ENCODE measurements around the gene YAF2. TPM values are rescaled to one million over a fixed set of nuclear protein-coding genes. Genes with fewer than 3 reads are reported as not detected.
A peak's percentile ranks its signal among the peaks of the same experiment; 100 is the strongest.

Gene YAF2
- total RNA-seq, 6 experiments from 2014 or later = 12.8 to 22.3 (median 16.9) TPM

DNA sequence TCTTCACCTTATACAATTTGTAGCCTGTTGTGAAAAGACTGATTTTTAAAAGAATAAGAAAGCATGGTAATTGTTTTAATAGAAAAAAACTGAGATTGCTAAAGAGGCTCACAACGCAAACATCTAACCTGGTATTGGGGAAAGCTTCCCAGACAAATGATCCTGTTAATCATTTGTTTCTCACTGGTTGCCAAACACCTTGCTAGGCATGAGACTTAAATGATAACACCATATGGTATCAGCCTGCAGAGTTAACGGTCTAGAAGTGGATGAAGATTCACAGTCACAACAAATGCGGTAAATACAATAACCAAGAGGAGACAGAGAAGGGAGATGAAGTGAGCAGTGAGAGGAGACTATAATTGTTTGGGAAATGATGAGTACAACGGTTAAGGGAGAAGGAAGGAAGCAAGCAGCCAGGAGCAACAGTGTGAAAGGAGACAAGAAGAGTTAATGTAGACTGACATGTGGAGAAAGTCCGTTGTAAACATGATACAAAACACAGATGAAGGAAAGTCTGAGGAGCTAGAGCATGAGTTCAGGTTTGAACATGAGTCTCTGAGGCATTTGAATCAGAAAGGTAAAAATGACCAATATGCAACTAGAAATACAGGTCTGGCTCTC is 113.2 kb downstream of the YAF2 start:
- intact Hi-C loops (cut with DNase I) = loop anchor here in 1 of 2 donors (5.0 kb wide), 1 partner anchor 207 kb away; no protein-coding TSS in a partner anchor
- Histone ChIP-seq H3K4me3 (no peak overlapping the region), H3K27ac (no peak overlapping the region), H3K4me1 (peaks cover 0 to 20% (median 5%) of the 10 kb centered on the region in 4 donors), H3K27me3 (no peaks in the 10 kb centered on the region), H3K9me3 (no peaks in the 10 kb centered on the region), H3K36me3 (no peaks in the 10 kb centered on the region)
- no peak for DNase-seq
- peak; percentile 83 to 91 (median 86) for ATAC-seq
- 8% methylated on average over 5 of the region's 5 CpGs for WGBS (ENCODE audit: insufficient coverage, low coverage, low lambda C conversion rate, missing lambda C conversion rate)
- TF ChIP-seq POLR2A (IDR thresholded peaks at IDR 0.05) = no peak
- TF ChIP-seq, protein P1, sequence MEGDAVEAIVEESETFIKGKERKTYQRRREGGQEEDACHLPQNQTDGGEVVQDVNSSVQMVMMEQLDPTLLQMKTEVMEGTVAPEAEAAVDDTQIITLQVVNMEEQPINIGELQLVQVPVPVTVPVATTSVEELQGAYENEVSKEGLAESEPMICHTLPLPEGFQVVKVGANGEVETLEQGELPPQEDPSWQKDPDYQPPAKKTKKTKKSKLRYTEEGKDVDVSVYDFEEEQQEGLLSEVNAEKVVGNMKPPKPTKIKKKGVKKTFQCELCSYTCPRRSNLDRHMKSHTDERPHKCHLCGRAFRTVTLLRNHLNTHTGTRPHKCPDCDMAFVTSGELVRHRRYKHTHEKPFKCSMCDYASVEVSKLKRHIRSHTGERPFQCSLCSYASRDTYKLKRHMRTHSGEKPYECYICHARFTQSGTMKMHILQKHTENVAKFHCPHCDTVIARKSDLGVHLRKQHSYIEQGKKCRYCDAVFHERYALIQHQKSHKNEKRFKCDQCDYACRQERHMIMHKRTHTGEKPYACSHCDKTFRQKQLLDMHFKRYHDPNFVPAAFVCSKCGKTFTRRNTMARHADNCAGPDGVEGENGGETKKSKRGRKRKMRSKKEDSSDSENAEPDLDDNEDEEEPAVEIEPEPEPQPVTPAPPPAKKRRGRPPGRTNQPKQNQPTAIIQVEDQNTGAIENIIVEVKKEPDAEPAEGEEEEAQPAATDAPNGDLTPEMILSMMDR (IDR thresholded peaks at IDR 0.05) = no peak

- H3K4me3 ChIP-seq = no peak overlapping the region
- H3K9me3 ChIP-seq = no peaks in the 10 kb centered on the region
- WGBS (ENCODE audit: insufficient coverage, low coverage, low lambda C conversion rate, missing lambda C conversion rate) = 79% methylated on average over 2 of the region's 2 CpGs
- ATAC-seq (no peak), DNase-seq (no peak)
- H3K27me3 ChIP-seq = no peaks in the 10 kb centered on the region
- H3K36me3 ChIP-seq = no peaks in the 10 kb centered on the region
- H3K4me1 ChIP-seq = no peaks in the 10 kb centered on the region
- intact Hi-C loops (cut with DNase I) = no loop called here
- TF ChIP-seq, protein P1 (IDR thresholded peaks at IDR 0.05) = no peak
- TF ChIP-seq POLR2A (IDR thresholded peaks at IDR 0.05) = no peak
- no peak overlapping the region for H3K27ac ChIP-seq
Observed at GRCh38 chr12:42119085-42119633, 118.9 kb downstream of the YAF2 start.

- H3K36me3 ChIP-seq = no peaks in the 10 kb centered on the region
- WGBS (ENCODE audit: insufficient coverage, low coverage, low lambda C conversion rate, missing lambda C conversion rate) = 58% methylated on average over 4 of the region's 5 CpGs
- H3K27ac ChIP-seq = no peak overlapping the region
- intact Hi-C loops (cut with DNase I) = no loop called here
- H3K4me1 ChIP-seq = no peaks in the 10 kb centered on the region
- DNase-seq = no peak
- no peak overlapping the region for H3K4me3 ChIP-seq
- no peaks in the 10 kb centered on the region for H3K27me3 ChIP-seq
- no peak for ATAC-seq
- TF ChIP-seq, protein P1 (IDR thresholded peaks at IDR 0.05) = no peak
- no peak for TF ChIP-seq POLR2A (IDR thresholded peaks at IDR 0.05)
- H3K9me3 ChIP-seq = no peaks in the 10 kb centered on the region
Observed at GRCh38 chr12:42118136-42118879, 119.7 kb downstream of the YAF2 start.

- no peak for ATAC-seq
Observed at GRCh38 chr12:42109031-42109430, 129.0 kb downstream of the YAF2 start.

More at GRCh38 chr12:42109031-42109430, 129.0 kb downstream of the YAF2 start:
- Histone ChIP-seq H3K27ac (no peak overlapping the region), H3K9me3 (no peaks in the 10 kb centered on the region), H3K27me3 (no peaks in the 10 kb centered on the region), H3K4me1 (no peaks in the 10 kb centered on the region), H3K4me3 (no peak overlapping the region), H3K36me3 (no peaks in the 10 kb centered on the region)
- WGBS (ENCODE audit: insufficient coverage, low coverage, low lambda C conversion rate, missing lambda C conversion rate) = 98% methylated on average over 3 of the region's 3 CpGs
- intact Hi-C loops (cut with DNase I) = no loop called here
- no peak for TF ChIP-seq POLR2A (IDR thresholded peaks at IDR 0.05)
- TF ChIP-seq, protein P1 (IDR thresholded peaks at IDR 0.05) = no peak
- no peak for DNase-seq

Other genes with a start within 250 kb of the YAF2 start
- gene GXYLT1, start 93.4 kb downstream of the YAF2 start, total RNA-seq = 10 to 100 TPM in 5 of 6 experiments, 1 to 10 TPM in 1; 9.3 to 13.8 (median 10.8) TPM
- gene ZCRB1, start 87.8 kb upstream of the YAF2 start, total RNA-seq = 10 to 100 TPM; 22.9 to 35.3 (median 23.5) TPM
- gene PPHLN1, start 87.9 kb upstream of the YAF2 start, total RNA-seq = 10 to 100 TPM; 15.8 to 33.0 (median 21.5) TPM

All from right lobe of liver (tissue), 6 donors.